ENCODE results near the gene ST3GAL3.
"Not testable (repeated sequence)": the region's sequence is repeated elsewhere in the genome, so short reads cannot be mapped to it uniquely, and the experiment has no call there.

- not testable (repeated sequence) for TF ChIP-seq CTCF (IDR thresholded peaks at IDR 0.05; ENCODE audit: poor library complexity); EZH2 (IDR thresholded peaks at IDR 0.05; ENCODE audit: borderline replicate concordance)
These were observed 12.5 kb downstream of the ST3GAL3 start for GRCh38 chr1:43719670-43720419.

All from hepatocyte (in vitro differentiated cells).